Right ventricle myocardium inferior (tissue), 1 donor: ENCODE measurements around the gene DHFR2. TPM values are rescaled to one million over a fixed set of nuclear protein-coding genes. Genes with fewer than 3 reads are reported as not detected.
"Not testable (repeated sequence)": the region's sequence is repeated elsewhere in the genome, so short reads cannot be mapped to it uniquely, and the experiment has no call there.

ENCODE experiments used
- ATAC-seq: fragments of 200-7000 bp; cut with Tn5 transposase; one replicate; pipeline ENCODE4 v1.9.1; 2020; ENCODE audit warnings: mild to moderate bottlenecking, moderate library complexity
- DNase-seq: peaks from one replicate; pipeline ENCODE4 v3.0.0; 2021; ENCODE audit errors: missing footprints
- intact Hi-C: fragments of 100-400 bp; cut with DNase I; formaldehyde crosslinking; loops from one replicate; pipeline ENCODE4 v1.11.0; 2022
- long read RNA-seq: library from polyadenylated mRNA; unstranded; transcript quantifications from one replicate; pipeline ENCODE4 v2.0.0, GENCODE V29; 2021
- total RNA-seq: library from RNA; stranded (reverse); fragmentation: NEBNext Ultra II Directional; extraction: Animal tissue kit (Norgen Biotek cat#: 25700); gene quantifications from one replicate; pipeline ENCODE4 v1.2.1, GENCODE V29; 2021
- donor health status: DM: no; HTN: yes; CAD: no; lungs with severe emphysema.

DHFR2 gene
- 2.7 TPM for total RNA-seq
- long read RNA-seq, partial matches to known transcripts: 0 of 1 reads
- long read RNA-seq, other reads (novel, unspliced or antisense): 1 of 1 reads

DNA sequence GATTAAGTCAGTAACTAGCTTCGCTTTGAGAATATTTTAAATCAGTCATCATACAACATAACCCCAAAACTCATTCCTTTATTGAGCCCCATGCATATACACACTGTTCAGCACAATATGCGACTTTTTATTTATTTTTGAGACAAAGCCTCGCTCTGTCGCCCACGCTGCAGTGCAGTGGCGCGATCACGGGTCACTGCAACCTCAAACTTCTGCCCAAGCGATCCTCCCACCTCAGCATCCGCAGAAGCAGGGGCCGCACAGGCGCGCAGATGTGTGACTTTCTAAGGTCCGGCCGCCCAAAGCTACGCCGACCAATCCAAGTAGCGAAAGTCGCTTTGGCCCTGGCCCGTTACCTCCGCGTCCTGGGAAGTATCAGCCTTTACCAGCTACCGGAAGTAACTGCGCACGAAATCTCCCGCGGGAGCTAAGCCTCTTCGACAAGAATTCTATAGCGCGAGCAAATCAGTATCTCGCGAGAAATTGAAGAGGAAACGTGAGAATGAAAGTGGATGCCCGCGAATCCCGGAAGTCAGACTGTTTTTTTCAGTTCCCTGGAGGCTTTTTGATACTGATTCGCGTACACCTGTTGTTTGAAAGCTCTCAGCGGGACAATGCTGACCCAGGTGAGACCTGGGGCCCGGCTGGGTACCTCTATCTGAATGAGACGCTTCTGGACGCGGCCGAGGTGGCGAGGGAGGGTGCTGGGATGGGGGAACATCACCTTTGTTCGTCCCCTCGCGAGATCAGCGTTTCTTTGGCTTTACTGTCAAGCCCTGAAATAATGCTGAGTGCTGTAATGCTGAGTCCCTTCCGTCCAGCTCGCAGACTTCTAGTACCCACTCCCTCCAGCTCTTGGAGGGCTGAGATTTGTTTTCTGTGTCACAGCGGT is at the start of gene DHFR2, which contains the start of gene NSUN3:
Gene DHFR2 (minus strand): TSS at position 404 of the 892 bp plus-strand sequence. CDS start 1,405 bp downstream, outside the sequence.
Gene NSUN3 (plus strand): TSS at position 549 of the 892 bp plus-strand sequence. CDS start 66 bp downstream, at position 615.
- ATAC-seq (peak; percentile 96), DNase-seq (peak; percentile 94)
- intact Hi-C loops: loop anchor here (2.0 kb wide), 1 partner anchor 58 kb away; no protein-coding TSS in a partner anchor

DNA sequence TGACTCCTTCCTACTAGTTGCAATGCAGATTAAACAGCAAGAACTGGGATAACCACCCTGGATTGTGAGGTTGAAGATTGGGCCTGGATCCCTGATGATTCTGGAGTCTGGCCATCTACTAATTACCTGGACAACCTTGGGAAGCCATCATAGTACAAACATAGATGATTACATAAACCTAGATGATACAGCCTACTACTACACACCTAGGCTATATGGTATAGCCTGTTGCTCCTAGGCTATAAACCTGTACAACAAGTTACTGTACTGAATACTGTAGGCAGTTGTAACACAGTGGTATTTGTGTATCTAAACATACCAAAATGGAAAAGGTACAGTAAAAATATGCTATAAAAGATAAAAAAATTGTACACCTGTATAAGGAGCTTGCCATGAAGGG is 48.1 kb upstream of the DHFR2 start:
- DNase-seq (no peak), ATAC-seq (no peak)
- intact Hi-C loops: no loop called here

DNA sequence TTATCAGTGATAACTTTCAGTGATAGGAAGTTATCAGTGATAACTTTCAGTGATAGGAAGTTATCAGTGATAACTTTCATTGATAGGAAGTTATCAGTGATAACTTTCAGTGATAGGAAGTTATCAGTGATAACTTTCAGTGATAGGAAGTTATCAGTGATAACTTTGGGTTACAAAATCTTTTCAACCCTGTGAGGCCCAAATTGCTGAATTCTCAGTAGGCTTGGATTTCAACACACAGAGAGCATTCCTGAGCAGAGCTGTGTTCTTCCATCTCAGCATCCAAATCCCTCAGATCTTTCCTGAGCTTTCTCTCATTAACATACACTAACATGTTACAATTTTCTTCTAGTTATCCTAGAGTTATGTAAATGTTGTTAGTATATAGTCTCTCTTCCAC is 47.5 kb upstream of the DHFR2 start:
- DNase-seq, ATAC-seq, intact Hi-C loops: not testable (repeated sequence)

DNA sequence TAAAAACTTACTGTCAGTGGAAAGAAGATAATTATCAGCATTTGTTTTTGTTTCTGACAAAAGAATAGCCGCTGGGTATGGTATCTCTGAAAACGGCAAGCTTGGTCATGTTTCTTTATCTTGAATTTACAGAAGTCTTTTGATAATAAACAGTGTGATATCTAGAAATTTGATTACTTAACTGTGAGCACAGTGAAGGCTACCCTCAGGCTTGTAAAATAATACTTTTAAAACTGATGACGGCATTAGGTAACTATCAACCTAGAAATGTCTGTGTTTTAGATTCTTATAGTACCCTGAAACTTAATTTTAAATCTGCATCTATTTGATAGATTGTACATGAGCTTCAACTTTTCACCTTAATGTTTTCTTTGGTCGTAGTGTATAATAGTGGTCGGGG is 43.6 kb upstream of the DHFR2 start:
- no peak for ATAC-seq
- no peak for DNase-seq
- intact Hi-C loops: no loop called here

DNA sequence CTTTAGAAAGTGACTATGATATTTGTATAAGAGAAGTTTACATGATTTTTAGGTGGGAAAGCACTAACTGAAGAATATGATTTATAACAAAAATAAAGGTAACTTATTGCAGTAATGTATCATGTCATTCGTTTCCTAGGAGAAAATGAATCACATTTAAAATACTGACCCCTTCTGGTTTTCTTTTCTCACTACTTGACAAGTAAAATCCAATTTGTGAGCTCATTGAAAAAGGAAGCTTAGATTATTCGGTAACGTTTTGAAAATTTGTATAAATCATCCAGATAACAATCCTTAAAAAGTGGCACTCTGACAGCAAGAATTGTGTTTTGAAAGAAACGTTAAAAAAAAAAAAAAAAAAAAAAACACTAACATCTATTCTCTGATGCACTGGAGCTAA is 39.1 kb upstream of the DHFR2 start:
- DNase-seq: no peak
- intact Hi-C loops: no loop called here
- ATAC-seq: no peak

DNA sequence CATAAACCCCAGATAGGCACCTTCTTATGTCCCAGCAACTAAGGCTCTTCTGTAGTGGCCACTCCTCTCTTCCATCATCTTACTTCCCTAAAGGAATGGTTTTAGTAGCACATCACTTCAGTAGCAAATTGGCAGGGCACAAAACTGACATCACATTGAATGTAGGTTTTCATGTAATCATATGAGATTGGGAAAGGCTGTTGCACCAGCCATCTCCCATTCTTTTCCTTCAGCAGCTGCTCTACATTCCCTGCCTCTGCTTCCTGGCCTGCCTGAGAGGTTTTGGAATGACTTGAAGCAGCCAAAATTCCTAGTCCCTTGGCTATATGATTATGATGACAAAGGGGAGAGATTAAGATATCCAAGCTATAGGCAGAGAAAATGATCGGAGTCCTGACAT is 36.6 kb upstream of the DHFR2 start:
- intact Hi-C loops: no loop called here
- ATAC-seq: no peak
- DNase-seq: no peak

DNA sequence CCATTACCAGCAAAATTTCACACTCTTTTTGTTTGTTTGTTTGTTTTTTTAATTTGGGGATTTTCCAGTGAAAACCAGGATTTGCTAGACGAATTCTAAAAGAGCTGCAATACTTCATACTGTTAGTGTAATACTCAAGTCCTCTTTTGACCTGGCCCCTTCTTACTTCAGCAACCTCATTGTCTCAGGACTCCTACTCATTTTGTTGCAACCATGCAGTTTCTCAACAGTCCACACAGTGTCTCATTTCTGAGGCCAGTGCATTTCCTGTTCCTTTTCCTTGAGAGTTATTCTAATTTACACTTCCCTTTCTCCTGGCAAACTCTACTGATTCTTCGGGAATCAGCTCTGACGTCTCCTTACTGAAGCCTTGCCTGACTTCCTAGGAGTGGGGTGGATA is 35.7 kb upstream of the DHFR2 start:
- DNase-seq (no peak), ATAC-seq (peak; percentile 26)
- intact Hi-C loops: no loop called here

DNA sequence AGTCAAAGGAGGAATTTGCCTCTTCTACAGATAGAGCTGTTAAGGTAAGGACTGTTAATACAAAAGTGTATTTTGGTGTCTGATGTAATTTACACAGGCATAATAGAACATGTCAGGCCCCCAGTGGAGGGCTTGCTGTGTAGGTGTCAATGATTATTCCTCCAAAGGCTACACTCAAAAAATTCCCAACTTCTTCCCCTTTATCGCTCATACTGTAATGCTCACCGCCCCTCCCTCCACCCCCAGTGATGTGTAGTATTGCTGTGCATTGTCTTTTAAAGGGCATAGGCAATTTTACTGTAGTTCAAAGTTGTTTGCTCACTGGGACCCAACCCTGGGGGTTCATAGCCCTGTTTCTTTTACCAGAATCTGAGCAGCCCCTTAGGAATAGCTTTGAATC is 32.4 kb upstream of the DHFR2 start:
- intact Hi-C loops: no loop called here
- ATAC-seq (no peak), DNase-seq (no peak)

DNA sequence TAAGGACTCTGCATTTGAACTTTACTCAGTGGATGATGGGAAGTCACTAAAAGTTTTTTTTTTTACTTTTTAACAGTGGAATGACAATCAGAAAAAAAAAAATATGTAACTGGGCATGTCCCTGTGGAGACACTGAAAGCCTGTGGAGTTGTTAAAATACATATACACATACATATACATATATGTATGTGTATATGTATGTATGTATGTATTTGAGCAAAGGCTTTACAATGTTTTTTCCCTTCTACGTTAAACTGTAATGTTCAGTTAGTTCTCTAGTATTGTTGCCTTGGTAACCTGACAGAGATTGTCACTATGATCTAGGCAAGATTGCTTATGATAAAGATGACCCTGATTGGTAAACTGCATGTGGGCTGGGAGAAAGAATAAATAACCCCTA is 30.4 kb upstream of the DHFR2 start:
- ATAC-seq: no peak
- no peak for DNase-seq

DNA sequence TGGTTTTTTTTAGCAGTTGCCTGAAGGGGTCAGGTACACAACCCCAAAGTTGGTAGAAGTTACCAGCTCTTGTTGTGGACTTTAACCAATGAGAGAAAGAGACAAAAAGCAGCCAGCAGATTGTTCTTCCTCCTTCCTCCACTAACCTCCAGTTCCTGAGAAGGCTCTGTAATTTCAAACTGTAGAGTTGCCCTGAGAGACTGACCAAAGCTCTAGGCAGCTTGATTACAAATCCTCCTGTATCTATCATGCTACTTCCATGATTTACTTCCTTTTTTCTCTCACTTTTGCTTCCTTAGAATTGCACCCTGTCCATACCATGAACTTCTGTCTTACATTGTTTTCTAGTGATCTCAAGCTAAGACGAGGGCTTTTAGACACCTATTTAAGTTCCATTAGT is 29.4 kb upstream of the DHFR2 start:
- intact Hi-C loops: no loop called here
- DNase-seq (no peak), ATAC-seq (no peak)

More for the DNA sequence above, 30.4 kb upstream of the DHFR2 start:
- intact Hi-C loops: no loop called here

DNA sequence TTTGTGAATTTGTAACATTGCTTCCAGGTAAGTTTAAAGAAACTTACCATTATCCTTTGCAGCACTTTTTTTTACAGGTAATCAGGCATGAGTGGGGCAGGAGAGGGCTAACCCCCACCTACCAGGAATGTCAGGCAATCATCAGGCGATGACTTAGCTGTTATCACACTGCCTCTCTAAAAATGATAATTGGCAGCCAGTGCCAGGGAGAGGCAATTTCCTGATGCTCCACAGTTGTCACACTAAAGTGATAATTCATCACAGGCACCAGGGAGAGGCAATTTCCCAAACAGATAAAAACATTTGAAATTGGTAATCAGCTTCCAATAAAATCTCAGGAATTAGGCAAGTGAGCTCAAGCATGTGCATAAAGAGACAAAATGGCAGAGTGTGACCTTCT is 26.4 kb upstream of the DHFR2 start:
- DNase-seq (no peak), ATAC-seq (no peak)
- intact Hi-C loops: no loop called here

DNA sequence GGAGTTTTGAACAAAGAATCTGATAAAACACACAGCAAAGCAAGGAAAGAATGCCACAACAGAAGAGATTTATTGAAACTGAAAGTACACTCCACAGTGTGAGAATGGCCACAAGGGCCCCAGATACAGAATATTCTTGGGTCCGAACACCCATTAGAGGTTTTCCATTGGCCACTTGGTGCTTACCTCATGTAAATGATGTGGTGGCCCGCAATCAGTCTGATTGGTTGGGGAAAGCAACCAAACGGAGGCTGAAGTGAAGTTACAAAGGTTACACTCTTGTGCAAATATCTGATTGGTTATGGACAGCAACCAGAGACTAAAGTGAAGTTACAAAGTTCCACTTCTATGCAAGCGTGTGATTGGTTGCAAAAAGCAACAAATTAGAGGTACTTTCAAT is 20.5 kb upstream of the DHFR2 start:
- DNase-seq (no peak), ATAC-seq (no peak)
- intact Hi-C loops: no loop called here

DNA sequence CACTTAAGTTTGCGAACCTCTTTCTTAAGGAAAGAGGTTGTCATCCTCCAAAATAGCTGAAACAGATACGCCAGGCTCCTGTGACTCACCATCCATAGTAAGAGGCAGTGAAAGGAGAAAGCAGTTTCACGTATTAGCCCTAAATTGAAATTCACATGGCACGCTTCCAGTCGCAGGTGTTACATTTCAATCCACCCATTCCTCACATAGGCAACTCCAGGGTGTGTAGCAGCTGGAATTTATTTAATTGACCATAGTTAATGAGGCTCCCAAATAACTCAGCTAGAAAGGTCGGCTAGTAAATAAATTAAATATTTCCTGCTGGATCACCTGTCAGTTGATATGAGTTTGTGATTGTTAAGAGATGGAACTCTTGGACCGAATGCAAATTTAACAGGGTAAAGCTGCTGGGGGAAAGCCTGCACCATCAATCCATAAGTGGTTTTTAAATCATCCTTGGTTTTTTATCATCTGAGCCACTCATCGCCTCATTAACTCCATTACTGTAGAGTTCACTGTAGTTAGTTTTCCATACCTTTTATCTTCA is 19.7 kb upstream of the DHFR2 start:
- DNase-seq (no peak), ATAC-seq (no peak)
- intact Hi-C loops: no loop called here

DNA sequence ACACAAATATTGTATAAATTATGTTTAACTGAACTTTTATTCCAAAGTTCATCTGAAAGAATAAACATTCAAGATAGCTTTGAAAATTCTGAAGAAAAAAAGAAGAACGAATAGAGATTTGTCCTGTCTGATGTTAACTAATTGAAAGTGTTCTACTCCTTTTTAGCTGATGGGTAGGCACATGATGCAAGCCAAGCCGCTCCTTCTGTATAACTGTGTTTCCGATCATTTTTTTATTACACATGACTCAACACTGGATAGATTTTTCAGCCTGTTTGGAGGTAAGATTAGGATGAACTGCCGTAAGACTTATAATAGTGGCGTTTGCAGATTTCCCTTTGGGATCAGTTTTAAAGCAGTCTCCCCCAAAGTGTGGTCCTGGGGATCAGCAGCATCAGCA is 19.2 kb upstream of the DHFR2 start:
- no peak for ATAC-seq
- intact Hi-C loops: no loop called here
- no peak for DNase-seq

DNA sequence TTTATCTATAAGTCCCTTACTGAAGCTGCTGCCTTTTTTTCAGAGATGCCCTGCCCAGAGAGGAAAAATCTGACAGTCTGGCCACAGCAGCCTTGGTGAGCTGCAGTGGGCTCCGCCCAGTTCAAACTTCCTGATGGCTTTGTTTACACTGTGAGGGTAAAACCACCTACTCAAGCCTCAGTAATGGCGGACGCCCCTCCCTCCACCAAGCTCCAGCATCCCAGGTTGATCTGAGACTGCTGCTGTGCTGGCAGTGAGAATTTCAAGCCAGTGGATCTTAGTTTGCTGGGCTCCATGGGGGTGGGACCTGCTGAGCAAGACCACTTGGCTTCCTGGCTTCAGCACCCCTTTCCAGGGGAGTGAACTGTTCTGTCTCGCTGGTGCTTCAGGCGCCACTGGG is 17.8 kb upstream of the DHFR2 start:
- DNase-seq, intact Hi-C loops, ATAC-seq: not testable (repeated sequence)

DNA sequence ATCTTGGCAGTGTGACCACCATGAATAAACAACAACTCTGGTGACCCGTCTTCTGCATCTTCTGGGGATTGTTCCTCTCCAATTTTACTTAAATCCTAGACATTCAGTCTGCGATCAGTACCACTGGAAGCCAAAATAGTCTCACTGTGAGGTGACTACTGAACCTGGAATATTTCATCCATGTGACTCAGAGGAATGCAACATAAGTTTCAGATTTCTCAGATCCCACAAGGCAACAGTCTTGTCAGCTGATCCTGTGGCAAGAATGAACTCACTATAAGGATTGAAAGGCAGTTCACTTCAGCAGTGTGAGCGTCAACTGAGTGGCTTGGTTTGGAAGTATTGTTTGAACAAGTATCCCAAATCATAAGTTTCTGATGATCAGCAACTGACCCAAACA is 13.3 kb upstream of the DHFR2 start:
- ATAC-seq (no peak), DNase-seq (no peak)
- intact Hi-C loops: no loop called here

DNA sequence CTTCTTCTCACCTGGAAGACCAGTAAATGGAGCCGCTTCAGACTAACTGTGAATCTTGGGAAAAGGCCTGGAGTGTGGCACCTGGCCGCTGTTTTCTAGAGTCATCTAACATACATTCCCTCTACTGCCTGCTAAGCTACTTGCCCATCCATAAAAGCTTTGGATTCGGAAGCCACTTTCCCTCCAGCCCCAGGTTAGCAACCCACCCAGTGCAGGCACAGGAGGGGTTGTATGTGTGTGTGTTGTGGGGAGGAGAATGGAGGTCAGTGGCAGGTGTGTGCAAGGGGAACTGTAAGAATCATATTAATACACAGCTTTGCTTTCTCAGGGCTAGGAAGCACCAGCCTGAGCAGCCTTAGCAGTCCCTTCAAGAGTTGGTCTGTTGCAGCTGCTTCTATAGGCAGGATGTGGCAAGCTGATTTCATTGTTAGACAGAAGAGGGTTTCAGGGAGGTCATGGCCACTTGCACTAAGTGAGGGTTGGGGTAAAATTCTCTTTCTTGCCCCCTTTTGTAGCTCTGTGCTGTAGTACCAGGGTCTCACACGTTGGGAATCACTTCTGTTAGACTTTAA is 9.1 kb upstream of the DHFR2 start:
- DNase-seq (no peak), ATAC-seq (no peak)
- intact Hi-C loops: no loop called here

DNA sequence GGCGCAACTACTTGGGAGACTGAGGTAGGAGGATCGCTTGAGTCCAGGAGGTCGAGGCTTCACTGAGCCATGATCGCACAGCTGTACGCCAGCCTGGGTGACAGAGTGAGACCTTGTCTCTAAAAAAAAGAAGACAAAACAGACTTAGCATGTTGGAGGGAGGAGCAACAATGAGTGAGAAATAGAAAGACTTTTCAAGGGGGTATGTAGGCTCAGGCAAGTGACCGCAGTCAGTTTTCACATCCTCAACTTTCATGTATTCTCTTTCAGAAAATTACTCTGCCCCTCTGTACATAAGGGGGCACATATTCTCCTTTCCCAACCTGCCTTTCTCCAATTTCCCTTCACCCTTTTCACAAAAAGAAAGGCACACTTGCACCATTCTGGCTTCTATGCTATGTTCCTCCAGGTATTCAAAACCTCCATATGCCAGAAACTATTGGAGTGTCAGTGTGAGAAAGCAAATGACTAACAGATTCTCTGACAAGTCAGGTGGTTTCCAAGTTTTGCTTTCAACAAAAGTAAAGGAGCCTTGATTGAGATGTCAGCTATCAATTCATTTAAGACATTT is 7.7 kb upstream of the DHFR2 start:
- ATAC-seq: no peak
- DNase-seq: no peak
- intact Hi-C loops: no loop called here

DNA sequence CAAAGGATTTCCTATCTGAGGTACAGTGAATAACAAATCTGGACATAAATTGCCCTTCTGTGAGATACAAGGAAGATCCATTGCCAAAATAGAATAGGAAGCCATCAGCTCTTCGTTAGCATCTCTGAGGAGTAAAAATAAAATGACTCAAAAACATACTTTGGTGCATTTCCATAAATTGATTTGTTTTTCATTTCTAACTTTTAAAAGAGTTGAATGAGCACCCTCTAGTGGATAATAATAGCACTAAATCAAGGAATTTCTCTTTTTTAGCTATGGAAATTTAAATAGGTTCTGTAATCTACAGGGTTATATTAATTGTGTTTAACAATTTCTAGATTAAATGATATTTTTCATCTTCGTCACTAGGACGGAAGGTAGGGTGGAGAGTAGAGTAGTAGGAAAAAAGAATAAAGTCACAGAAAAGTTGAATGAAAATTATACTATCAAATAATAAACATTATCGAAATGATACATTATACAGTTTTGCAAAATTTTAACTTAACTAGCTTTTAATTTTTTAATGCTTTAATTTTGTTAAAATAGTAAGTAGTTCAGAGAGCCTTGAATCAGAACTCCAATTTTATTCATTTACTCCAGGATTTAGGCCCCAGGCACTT is 6.6 kb upstream of the DHFR2 start:
- intact Hi-C loops: loop anchor here (5.0 kb wide), 1 partner anchor 162 kb away; no protein-coding TSS in a partner anchor
- DNase-seq (no peak), ATAC-seq (no peak)
